Fibroblast of lung (primary cell): Measurements from ENCODE around the gene CFAP107.

Experiments
- CTCF ChIP-seq, 2 donors: IDR thresholded peaks in 1 of 2; conservative IDR thresholded peaks in 1 of 2; 1 replicate in 1 of 2; 2 replicates in 1 of 2; pipeline ENCODE4 v1.5.1; 2011 to 2012; ENCODE audit warnings: low read length in 2 of 2, control low read depth in 1 of 2, inconsistent platforms in 1 of 2, low read depth in 1 of 2, mild to moderate bottlenecking in 1 of 2
- EZH2 ChIP-seq: IDR thresholded peaks from 2 replicates; pipeline ENCODE4 v1.5.1; 2012; ENCODE audit warnings: low read length, control low read depth, mild to moderate bottlenecking; ENCODE audit errors: missing control alignments

- TF ChIP-seq CTCF (conservative IDR thresholded peaks at IDR 0.05 in 1 of 2, IDR thresholded peaks at IDR 0.05 in 1 of 2; ENCODE audit: low read depth in 1 of 2, low read length in 2 of 2) (no peak), EZH2 (no peak)
Measured at GRCh38 chr1:12734651-12735050, 11.3 kb upstream of the CFAP107 start.
